HG02623 (cell line): ENCODE measurements around the gene ARVCF.
"Not testable (repeated sequence)": the region's sequence is repeated elsewhere in the genome, so short reads cannot be mapped to it uniquely, and the experiment has no call there.

ENCODE experiments used
- ATAC-seq: cut with Tn5 transposase; IDR thresholded peaks from one replicate; pipeline ENCODE4 v1.9.1; 2021; ENCODE audit warnings: moderate library complexity; ENCODE audit not compliant: unreplicated experiment

The ARVCF gene

DNA sequence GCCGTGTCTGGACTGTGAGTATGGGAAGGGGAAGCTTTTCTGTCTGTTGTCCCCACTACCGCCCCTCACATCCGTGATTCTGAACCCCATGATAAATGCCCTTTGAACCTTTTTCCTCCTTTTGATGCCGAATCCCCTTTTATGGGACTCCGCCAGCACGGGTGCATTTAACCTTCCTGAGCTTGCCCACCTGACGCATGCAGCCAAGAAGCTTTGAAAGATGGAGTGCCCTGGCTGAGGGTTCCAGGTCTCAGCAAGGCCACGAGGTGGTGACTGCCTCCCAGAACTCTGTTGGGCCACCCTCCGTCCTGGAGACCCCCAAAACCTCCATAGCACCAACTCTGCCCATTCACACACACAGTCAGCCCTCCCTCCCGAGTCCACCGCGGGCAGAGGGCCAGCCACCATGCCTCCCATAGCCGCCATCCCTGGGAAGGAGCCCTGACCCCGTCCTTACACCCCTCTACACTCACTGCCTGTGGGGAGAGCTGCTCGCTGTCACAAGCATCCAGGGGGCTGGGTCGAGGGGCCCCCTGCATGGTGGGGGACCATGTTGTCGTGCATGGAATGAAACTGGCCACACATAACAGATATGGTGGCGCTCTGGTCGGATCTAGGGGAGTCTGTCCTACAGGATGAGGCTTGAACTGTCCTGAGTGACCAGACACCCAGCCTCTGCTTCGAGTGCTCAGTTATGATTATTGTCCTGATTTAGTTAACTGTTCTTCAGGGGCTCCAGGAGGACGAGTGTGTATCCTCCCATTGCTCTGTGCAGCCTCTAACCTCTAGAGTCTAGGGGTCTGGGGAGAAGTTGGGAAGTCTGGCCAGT is 75.9 kb downstream of the ARVCF start:
- ATAC-seq = no peak

DNA sequence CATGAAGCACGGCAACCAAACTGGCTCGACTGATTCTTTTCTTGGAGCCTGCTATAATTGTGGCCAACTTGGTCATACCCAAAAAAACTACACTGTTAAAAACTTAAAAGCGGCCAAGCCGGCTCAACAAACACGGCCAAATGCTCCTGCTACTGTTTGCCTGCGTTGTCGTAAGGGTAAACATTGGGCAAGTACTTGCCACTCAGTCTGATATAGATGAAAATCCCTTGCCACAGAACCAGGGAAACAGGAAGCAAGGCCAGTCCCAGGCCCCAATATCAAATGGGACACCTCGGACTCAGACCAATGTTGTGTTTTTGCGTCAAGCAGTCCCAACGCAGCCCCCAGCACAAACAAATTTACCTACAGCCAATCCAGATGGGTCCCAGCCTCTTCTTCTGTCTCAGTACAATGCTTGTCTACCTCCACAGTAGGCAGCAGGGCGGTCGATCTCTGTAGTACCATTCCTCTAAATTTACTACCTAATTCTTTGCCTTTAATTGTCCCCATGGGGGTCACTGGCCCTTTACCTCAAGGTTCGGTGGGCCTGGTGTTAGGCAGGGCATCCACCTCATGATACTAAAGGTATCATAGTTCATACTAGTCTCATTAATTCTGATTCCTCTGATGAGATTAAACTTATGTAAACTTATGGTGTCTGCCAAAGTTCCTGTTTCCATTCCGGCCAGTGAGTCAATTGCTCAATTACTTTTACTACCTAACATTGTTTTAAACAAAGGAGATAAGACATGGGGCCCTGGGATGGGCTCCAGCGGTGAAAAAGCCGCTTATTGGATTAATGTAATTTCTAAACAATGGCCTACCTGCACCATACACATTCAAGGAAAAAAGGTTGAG is 78.8 kb downstream of the ARVCF start:
- no peak for ATAC-seq

DNA sequence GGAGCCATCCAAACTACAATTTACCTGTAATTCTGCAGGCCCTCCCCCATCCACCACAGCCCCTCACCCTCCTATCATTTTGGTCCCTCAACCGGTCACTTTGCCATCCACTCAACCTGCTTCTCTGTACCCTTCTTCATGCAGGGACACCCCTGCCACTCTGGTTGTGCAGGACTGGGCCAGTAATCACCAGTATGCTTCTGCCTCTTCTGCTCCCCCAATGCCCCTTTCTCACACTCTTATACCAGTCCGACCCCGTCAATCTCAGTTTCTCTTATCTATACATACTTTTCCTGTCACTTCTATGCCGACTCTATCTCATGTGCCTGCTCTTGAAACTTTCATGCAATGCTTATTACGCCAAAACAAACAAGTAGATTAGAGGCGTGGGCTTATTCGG is 80.1 kb downstream of the ARVCF start:
- no peak for ATAC-seq

DNA sequence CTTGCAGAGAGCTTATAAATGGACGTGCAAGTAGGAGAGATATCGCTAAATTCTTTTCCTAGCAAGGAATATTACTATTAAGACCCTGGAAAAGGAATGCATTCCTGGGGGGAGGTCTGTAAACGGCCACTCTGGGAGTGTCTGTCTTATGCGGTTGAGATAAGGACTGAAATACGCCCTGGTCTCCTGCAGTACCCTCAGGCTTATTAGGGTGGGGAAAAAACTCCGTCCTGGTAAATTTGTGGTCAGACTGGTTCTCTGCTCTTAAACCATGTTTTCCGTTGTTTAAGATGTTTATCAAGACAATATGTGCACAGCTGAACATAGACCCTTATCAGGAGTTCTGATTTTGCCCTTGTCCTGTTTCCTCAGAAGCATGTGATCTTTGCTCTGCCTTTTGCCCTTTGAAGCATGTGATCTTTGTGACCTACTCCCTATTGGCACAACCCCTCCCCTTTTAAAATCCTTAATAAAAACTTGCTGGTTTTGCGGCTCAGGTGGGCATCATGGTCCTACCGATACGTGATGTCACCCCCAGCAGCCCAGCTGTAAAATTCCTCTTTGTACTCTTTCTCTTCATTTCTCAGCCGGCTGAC is 81.4 kb downstream of the ARVCF start:
- ATAC-seq = not testable (repeated sequence)

DNA sequence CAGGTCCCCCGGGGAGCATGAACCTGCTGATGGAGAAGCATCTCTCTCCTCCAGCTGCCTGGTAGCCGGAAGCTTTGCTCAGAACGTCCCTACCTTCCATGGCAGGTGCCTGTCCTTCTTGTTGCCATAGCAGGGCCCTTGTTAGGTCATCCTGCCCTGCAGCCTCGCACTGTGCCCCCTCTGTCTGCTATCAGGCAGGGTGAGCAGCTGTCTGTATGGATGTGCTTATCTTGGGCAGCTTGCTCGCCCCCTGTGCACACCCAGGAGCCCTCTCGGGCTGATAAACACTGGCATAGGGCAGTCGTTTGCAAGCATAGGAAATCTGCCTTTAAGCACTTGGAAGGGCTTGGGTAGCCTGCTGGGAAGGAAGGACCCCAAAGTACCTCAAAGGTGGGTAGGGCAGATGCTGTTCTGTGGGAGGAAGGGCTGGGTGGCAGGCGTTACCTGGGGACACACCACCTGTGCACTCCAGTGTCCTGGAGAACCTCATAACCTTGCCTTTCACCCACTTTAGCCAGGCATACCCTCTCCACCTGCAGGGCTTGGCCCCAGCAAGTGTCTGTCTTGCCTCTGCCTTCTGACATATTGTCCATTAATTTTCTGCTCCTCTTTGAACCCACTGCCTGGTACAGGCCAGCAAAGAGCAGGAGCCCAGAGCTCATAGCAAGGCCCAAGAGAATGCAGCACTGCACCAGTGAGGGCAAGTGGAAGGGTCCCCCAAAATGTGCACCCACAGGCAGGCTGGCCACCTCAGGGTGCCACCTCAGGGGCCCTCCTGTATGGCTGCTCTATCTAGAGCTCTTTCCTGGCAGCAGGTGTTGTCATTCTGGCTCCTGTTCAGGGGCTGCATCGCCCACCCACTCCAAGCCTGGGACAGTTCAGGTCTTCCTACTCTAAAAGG is 83.0 kb downstream of the ARVCF start:
- no peak for ATAC-seq

DNA sequence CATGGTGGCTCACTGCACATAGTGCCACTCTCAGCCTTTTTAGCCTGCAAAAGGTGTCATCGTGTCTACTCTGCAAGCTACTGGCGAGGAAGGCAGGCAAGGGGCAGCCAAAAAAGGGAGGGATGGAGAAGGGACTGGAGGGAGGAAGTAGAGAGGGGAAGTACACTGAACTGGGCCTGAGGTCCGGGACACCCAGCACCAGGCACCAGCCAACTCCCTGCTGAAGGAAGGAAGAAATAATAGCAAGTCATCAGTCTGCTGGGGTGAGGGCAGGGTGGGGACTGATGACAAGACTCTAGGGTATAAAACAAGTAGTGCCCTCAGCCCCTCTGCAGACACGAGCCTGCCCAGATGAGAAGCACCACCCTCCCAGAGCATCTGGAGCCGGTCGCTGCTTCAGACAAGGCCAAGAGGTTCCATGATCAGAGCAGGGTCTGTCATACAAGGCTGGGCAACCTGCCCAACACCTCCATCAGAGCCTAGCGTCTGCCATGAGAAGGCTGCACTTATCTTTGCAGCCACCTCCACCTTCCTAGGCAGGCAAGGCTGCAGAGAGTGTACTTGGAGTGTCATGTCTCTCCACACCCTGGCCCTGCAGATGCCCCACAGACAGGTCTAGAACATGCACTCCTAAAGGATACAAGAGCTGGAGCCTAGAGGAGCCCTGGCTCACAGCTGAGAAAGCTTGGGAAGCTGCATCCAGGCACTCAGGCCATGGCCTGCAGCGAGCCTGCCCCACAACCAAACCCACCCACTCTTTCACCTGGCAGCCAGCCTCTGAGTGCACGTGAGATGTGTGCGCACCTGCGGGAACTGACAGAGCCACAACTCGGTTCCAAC is 84.0 kb downstream of the ARVCF start:
- no peak for ATAC-seq

DNA sequence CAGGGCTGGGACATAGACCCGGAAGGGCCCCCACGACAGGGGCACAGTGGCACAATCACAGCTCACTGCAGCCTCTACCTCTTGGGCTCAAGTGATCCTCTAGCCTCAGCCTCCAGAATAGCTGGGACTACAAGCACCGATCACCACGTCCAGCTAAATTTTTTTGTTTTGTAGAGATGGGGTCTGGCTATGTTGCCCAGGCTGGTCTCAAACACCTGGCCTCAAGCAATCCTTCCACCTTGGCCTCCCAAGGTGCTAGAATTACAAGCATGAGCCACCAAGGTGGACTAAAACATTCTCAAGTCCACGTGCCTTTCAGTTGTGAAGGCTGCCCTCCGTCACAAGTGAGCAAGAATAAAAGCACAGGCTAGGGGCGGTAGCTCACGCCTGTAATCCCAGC is 85.1 kb downstream of the ARVCF start:
- no peak for ATAC-seq

DNA sequence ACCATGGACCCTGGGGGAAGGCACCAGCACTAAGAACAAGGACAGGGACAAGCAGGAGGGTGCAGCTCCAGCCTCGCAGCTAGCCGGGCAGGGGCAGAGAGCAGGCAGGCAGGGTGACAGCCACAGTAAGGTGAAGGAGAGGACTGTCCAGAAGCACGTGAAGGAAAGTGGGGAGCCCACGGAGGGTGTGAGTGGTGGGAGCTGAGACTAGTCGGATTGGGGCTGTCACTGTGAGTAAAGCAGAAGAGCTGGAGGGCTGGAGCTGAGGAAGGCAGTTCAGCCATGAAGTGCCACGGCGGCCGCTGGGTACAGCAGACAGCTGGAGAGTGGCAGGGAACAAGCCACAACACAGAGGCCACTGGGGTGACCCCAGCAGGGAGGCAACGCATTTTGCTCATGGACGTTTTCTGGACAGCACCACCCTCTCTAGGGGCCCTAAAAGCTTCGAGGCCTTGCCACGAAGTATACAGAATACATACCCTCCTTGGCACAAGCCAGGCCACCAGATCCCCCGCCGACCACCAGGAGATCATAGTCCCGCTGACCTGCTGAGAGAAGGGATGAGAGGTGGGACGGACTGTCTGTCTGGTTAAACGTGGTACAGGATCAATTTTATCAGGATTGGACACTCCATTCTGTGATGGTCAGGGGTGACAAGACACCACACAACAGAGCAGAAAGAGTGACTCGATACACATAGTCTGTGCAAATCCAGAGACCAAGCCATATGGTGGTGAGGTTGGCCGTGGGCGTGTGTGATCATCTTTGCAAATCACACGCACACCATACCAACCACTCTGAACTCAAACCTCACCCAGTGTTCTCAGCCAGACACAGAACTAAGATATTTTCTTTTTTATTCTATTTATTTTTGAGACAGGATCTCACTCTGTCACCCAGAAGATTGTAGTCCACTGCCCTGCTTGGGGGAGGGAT is 85.8 kb downstream of the ARVCF start:
- ATAC-seq = no peak

DNA sequence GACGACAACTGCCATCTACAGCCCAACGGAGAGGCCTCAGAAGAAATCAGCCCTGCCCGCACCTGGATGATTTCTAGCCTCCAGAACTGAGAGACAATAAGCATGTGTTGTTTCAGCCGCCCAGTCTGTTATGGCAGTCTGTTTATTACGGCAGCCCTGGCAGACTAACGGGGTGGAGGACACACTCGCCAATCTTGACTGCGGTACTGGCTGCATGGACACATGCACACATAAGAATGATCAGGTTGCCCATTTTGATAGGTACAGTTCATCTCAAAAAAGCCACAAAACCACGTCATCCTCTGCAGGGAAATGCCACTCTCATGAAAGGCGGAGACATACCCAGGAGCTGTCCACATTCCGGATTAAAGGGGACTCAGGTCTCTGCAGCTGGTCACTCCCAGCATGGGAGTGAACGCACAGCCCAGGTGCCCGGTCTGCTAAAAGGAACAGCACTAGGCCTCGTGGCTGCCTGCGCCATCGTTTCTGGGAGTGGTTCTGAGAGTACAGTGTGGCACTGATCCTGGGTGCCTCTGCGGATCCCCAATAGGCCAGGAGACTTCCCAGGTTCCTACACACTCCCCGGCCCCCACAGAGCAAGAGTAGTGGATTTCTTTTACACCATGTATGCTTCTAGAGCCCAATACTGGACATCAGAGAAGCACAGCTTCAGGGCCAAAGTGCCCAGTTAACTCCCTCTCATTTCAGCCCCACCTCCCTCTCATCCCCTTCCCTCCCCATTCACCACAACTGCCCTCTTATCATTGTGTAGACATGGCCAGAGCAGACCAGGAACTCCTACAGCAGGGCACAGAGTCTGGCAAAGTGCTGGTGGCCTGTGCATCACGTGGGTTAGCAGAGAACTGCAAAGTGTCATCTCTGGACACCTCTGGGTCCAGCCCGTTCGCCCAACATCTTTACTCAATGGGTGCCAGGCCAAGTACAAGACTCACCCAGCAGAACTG is 86.8 kb downstream of the ARVCF start:
- ATAC-seq = no peak

DNA sequence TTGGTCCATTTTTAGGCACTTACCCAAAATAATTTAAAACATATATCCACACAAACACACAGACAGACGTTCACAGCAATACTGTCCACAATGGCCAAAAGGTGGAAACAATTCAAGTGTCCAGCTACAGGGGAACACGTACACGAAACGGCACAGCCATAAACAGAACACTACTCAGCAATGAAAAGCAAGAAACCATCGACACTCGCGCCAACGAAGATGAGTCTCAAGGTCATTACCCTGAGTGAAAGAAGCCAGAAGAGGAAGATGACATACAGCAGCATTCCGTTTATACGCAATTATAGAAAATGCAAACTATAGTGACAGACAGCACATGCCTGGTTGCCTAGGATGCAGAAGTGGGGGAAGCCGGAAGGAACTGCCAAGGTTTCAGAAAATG is 88.4 kb downstream of the ARVCF start:
- no peak for ATAC-seq

DNA sequence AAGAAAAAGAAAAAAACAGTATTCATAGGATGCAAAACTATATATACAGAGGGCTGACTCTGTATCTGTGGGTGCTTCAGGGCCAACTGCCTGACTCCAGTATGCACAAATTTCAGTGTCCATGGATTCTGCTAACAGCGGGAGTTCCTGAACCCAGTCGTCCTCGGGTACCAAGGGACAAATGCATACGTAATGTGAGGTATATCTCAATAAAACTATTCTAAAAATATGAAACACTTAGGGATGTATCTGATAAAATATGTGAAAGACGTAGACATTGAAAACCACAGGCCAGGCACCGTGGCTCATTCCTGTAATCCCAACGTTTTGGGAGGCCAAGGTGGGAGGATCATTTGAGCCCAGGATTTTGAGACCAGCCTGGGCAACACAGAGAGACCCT is 88.9 kb downstream of the ARVCF start:
- no peak for ATAC-seq

DNA sequence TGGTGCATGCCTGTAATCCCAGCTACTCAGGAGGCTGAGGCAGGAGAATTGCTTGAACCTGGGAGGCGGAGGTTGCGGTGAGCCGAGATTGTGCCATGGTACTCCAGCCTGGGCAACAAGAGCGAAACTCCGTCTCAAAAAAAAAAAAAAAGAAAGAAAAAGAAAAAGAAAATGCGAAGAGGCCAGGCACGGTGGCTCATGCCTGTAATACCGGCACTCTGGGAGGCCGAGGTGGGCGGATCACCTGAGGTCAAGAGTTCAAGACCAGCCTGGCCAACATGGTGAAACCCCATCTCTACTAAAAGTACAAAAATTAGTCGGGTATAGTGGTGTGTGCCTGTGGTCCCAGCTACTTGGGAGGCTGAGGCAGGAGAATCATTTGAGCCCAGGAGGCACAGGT is 90.6 kb downstream of the ARVCF start:
- not testable (repeated sequence) for ATAC-seq

DNA sequence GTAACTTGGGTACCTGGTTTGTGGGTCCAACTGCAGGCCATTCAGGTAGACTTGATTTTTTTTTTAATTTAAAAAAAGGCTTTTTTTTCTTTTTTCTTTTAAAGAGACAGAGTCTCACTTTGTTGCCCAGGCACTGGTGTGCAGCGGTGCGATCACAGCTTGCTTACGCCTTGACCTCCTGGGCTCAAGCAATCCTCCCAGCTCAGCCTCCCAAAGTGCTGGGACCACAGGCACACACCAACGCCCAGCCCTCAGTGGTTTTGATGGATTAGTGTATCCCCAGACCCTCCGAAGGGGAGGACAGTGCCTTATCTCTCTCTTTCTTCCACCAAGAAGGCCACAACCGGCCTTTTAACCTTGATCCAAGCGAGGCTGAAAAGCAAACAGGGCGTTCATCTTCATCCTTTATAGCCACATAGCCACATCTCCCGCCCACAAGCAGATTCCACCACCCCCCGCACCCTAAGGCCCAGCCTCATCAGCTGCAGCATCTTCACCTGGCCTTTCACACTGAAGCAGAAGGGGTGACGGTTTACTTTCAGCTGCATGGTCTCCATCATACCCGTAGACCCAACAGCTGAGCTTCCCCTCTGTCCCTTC is 92.6 kb downstream of the ARVCF start:
- ATAC-seq = no peak

DNA sequence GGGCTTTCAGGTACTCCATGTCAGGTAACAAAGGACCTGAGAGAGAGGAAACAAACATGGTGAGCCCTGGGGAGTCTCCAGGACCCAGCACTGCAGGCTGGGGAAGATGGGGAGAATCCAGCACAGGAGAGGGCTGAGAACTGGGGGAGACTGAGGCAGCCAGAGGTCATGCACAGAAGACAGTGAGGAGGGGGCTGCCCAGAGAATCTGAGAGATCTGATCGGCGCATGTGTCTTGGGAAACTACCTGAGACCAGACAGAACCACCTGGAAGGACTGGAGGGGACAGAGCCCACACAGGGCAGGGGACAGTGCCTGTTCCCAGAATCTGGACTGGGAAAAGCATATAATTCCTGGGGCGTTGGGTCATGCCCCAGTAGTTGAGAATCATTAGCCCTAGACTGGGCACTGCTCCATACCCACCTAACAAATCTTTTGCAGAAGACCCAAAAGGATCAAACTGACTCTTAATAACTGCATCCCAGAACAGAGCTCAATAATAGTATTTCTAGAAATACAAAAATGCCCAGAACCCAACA is 95.0 kb downstream of the ARVCF start:
- no peak for ATAC-seq
